DMS79 (cell line): ENCODE results near the gene SLC35A5.
A peak's percentile ranks its signal among the peaks of the same experiment; 100 is the strongest.
"Not testable (repeated sequence)": the region's sequence is repeated elsewhere in the genome, so short reads cannot be mapped to it uniquely, and the experiment has no call there.

Experiments
- DNase-seq: peaks from one replicate; lab custom pipeline; 2025; lab: John Stamatoyannopoulos, UW

Gene SLC35A5

GRCh38 chr3:112561734-112562529 lies at the start of gene SLC35A5, which contains the start of gene ATG3:
Gene SLC35A5, plus strand, starts transcription at chr3:112562045. Its CDS starts 1,359 bp downstream, at chr3:112563404.
Gene ATG3, minus strand, starts transcription at chr3:112561962. Its CDS starts 434 bp downstream, at chr3:112561528.
- DNase-seq, result peak; percentile 96

GRCh38 chr3:112512320-112512719 lies 49.5 kb upstream of the SLC35A5 start:
- no peak for DNase-seq

GRCh38 chr3:112514527-112515128 lies 47.2 kb upstream of the SLC35A5 start:
- DNase-seq, result no peak

- not testable (repeated sequence) for DNase-seq
These were observed 42.9 kb upstream of the SLC35A5 start for GRCh38 chr3:112518970-112519369.

- no peak for DNase-seq
These were observed 42.3 kb upstream of the SLC35A5 start for GRCh38 chr3:112519424-112520001.

- DNase-seq, result not testable (repeated sequence)
These were observed 37.7 kb upstream of the SLC35A5 start for GRCh38 chr3:112524127-112524526.

GRCh38 chr3:112530573-112530972 lies 31.3 kb upstream of the SLC35A5 start:
- DNase-seq, result no peak

GRCh38 chr3:112531358-112531781 lies 30.5 kb upstream of the SLC35A5 start:
- DNase-seq, result no peak

GRCh38 chr3:112539825-112540650 lies 21.8 kb upstream of the SLC35A5 start:
- DNase-seq, result no peak

- no peak for DNase-seq
These were observed 15.6 kb upstream of the SLC35A5 start for GRCh38 chr3:112546216-112546759.

- no peak for DNase-seq
These were observed 11.0 kb upstream of the SLC35A5 start for GRCh38 chr3:112550859-112551258.

- no peak for DNase-seq
These were observed 6.2 kb upstream of the SLC35A5 start for GRCh38 chr3:112555535-112556170.

- DNase-seq, result no peak
These were observed 3.9 kb upstream of the SLC35A5 start for GRCh38 chr3:112557976-112558375.

- no peak for DNase-seq
These were observed 1.5 kb upstream of the SLC35A5 start for GRCh38 chr3:112560307-112560706.

- peak; percentile 34 for DNase-seq
These were observed 943 bp upstream of the SLC35A5 start for GRCh38 chr3:112560721-112561483.

GRCh38 chr3:112561484-112561733 lies 436 bp upstream of the SLC35A5 start:
- DNase-seq, result no peak

GRCh38 chr3:112564247-112564939 lies 2.5 kb downstream of the SLC35A5 start:
- DNase-seq, result not testable (repeated sequence)

GRCh38 chr3:112564940-112565305 lies 3.1 kb downstream of the SLC35A5 start:
- DNase-seq, result no peak

GRCh38 chr3:112568642-112569041 lies 6.8 kb downstream of the SLC35A5 start:
- no peak for DNase-seq

GRCh38 chr3:112569265-112569664 lies 7.4 kb downstream of the SLC35A5 start:
- DNase-seq, result no peak
